WTC11 (cell line): Measurements from ENCODE around the gene PLPP1. TPM values are rescaled to one million over a fixed set of nuclear protein-coding genes. Genes with fewer than 3 reads are reported as not detected.

ENCODE experiments used
- ZMAT4 ChIP-seq: fragments of 250-450 bp; sonication (Bioruptor Pico); IDR thresholded peaks from 2 replicates; pipeline ENCODE4 v1.9.0; 2021; ENCODE audit warnings: mild to moderate bottlenecking
- microRNA-seq: library from miRNA; unstranded; fragments of <30 nt; microRNA quantifications from one replicate; pipeline ENCODE4 v1.2.0, GENCODE V29; 2022; ENCODE audit warnings: borderline number of aligned reads
- total RNA-seq: library from RNA; stranded (reverse); gene quantifications from 3 replicates; pipeline ENCODE4 v1.2.3, GENCODE V29; 2021
- TF ChIP-seq, protein P1 (sequence below): sonication (generic); formaldehyde crosslinking; IDR thresholded peaks from 2 replicates; pipeline ENCODE4 v1.8.0; 2022; ENCODE audit warnings: missing genetic modification reagents

PLPP1 gene
- total RNA-seq, 1 experiment from 2014 or later = 43.2 TPM

DNA sequence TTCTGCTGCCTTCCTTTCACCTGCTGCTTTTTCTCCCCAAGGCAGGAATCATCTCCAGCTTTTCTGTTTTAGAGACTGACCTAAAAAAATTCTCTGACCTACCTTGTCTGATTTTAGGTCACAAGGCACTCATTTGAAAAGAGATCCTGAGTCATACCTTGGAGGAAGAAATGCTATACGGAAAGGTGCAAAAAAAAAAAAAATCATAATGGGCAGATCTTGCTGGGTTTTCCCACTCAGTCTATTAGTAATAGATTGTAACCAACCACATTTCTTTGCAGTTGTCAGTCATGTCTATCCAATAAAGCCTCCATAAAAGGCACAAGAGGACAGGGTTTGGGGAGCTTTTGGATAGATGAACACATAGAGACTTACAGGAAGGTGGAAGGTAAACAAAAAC is 157.0 kb downstream of the PLPP1 start (continued):
- TF ChIP-seq, protein P1, sequence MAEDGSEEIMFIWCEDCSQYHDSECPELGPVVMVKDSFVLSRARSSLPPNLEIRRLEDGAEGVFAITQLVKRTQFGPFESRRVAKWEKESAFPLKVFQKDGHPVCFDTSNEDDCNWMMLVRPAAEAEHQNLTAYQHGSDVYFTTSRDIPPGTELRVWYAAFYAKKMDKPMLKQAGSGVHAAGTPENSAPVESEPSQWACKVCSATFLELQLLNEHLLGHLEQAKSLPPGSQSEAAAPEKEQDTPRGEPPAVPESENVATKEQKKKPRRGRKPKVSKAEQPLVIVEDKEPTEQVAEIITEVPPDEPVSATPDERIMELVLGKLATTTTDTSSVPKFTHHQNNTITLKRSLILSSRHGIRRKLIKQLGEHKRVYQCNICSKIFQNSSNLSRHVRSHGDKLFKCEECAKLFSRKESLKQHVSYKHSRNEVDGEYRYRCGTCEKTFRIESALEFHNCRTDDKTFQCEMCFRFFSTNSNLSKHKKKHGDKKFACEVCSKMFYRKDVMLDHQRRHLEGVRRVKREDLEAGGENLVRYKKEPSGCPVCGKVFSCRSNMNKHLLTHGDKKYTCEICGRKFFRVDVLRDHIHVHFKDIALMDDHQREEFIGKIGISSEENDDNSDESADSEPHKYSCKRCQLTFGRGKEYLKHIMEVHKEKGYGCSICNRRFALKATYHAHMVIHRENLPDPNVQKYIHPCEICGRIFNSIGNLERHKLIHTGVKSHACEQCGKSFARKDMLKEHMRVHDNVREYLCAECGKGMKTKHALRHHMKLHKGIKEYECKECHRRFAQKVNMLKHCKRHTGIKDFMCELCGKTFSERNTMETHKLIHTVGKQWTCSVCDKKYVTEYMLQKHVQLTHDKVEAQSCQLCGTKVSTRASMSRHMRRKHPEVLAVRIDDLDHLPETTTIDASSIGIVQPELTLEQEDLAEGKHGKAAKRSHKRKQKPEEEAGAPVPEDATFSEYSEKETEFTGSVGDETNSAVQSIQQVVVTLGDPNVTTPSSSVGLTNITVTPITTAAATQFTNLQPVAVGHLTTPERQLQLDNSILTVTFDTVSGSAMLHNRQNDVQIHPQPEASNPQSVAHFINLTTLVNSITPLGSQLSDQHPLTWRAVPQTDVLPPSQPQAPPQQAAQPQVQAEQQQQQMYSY (CRISPR knock-in tag) = no peak
- no peak for TF ChIP-seq ZMAT4 (CRISPR knock-in tag)

Small RNA genes lying within 50 kb of the gene (microRNA-seq; reads per million reads assigned to microRNA genes)
- 2.8 reads per million for gene MIR5687

Other genes starting within 250 kb of the PLPP1 start
- gene DHX29, start 227.3 kb downstream of the PLPP1 start, total RNA-seq = 24.9 to 29.7 TPM (median 25.7 TPM) in 3 replicates
- gene MTREX, start 227.0 kb downstream of the PLPP1 start, total RNA-seq = 107 to 113 TPM (median 110 TPM) in 3 replicates
- 25.4 to 27.0 TPM (median 25.7 TPM) in 3 replicates for gene SLC38A9, start 177.4 kb upstream of the PLPP1 start, total RNA-seq
- gene DDX4, start 203.1 kb upstream of the PLPP1 start, total RNA-seq = 0.23 to 0.32 TPM in 2 of 3 replicates, not detected in the other